ENCODE data around the gene PRKRIP1. TPM values are rescaled to one million over a fixed set of nuclear protein-coding genes. Genes with fewer than 3 reads are reported as not detected.

Gene PRKRIP1
- total RNA-seq, 1 experiment from 2014 or later, result 35.2 TPM

DNA sequence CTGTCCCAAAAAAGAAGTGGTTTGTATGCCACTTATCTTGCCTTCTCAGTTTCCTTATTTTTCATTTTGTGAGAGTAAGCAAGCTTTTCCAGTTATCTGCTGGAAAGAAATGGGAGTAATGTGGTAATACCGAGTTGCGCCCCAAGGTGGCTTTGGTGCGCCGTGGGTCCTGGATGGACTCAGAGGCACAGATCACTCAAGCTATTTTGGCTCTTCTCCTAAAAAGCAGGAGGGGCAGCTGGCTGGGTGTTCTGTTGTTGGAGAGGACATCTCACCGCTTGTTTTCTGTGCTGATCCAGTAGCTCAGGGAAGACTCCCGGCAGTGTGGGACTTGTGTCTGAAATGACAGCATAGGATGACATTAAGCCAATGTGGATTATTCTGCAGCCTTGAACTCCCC lies 16.4 kb downstream of the PRKRIP1 start:
- Mint-ChIP-seq H3K27me3 (ENCODE audit: insufficient read depth, unreplicated experiment) (no peaks in the 10 kb centered on the region), H3K27ac (ENCODE audit: unreplicated experiment) (no peak overlapping the region), H3K4me1 (ENCODE audit: low read depth, unreplicated experiment) (no peaks in the 10 kb centered on the region), H3K36me3 (ENCODE audit: insufficient read depth, unreplicated experiment) (peaks cover 92% of the 10 kb centered on the region), H3K4me3 (ENCODE audit: unreplicated experiment) (no peak overlapping the region), H3K9me3 (ENCODE audit: unreplicated experiment) (peaks cover 9% of the 10 kb centered on the region)
- ChIA-PET POLR2A (no interaction called here), CTCF (interaction anchor here (0.6 to 1.3 kb wide), 4 partner anchors 8 to 38 kb away, joined by 3 to 6 read pairs (median 5); partner anchors contain the start of gene ORAI2)
- DNase-seq, result peak in 1 of 2 experiments; percentile 55
- peaks cover 4% of the 10 kb centered on the region; the same call in 1 of the 2 replicates for H3K36me3 ChIP-seq (ENCODE audit: control insufficient read depth, insufficient read depth, low read length)
- TF ChIP-seq, protein P1, sequence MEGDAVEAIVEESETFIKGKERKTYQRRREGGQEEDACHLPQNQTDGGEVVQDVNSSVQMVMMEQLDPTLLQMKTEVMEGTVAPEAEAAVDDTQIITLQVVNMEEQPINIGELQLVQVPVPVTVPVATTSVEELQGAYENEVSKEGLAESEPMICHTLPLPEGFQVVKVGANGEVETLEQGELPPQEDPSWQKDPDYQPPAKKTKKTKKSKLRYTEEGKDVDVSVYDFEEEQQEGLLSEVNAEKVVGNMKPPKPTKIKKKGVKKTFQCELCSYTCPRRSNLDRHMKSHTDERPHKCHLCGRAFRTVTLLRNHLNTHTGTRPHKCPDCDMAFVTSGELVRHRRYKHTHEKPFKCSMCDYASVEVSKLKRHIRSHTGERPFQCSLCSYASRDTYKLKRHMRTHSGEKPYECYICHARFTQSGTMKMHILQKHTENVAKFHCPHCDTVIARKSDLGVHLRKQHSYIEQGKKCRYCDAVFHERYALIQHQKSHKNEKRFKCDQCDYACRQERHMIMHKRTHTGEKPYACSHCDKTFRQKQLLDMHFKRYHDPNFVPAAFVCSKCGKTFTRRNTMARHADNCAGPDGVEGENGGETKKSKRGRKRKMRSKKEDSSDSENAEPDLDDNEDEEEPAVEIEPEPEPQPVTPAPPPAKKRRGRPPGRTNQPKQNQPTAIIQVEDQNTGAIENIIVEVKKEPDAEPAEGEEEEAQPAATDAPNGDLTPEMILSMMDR (IDR thresholded peaks at IDR 0.05; ENCODE audit: insufficient read depth in 1 of 2, low read depth in 1 of 2, low read length in 1 of 2, severe bottlenecking in 1 of 2, unreplicated experiment in 1 of 2), result peak; percentile 32 to 43
- H3K4me3 ChIP-seq (ENCODE audit: low read depth, low read length), result no peak overlapping the region
- intact Hi-C loops (cut with micrococcal nuclease; ENCODE audit: unreplicated experiment), result loop anchor here (2.0 kb wide), 1 partner anchor 38 kb away; no protein-coding TSS in a partner anchor
- H3K9me3 ChIP-seq, result no peaks in the 10 kb centered on the region
- BruUV-seq (replicated peaks), result no TSS peak
- no peaks in the 10 kb centered on the region for H3K27me3 ChIP-seq (replicated peaks; ENCODE audit: control insufficient read depth, insufficient read depth, low read length)
- H3K4me1 ChIP-seq, result no peaks in the 10 kb centered on the region

- H3K36me3 Mint-ChIP-seq (ENCODE audit: insufficient read depth, unreplicated experiment), result peaks cover 87% of the 10 kb centered on the region
- no peak for DNase-seq
- H3K9me3 Mint-ChIP-seq (ENCODE audit: unreplicated experiment), result peaks cover 9% of the 10 kb centered on the region
- CTCF ChIA-PET, result interaction anchor here (1.0 to 1.3 kb wide), 2 partner anchors 9 to 21 kb away, joined by 5 to 6 read pairs; partner anchors contain the start of gene ORAI2
- POLR2A ChIA-PET, result no interaction called here
- no peak overlapping the region for H3K4me3 ChIP-seq (ENCODE audit: low read depth, low read length)
- no peak overlapping the region for H3K27ac Mint-ChIP-seq (ENCODE audit: unreplicated experiment)
- no TSS peak for BruUV-seq (replicated peaks)
- intact Hi-C loops (cut with micrococcal nuclease; ENCODE audit: unreplicated experiment), result loop anchor here (2.0 kb wide), 1 partner anchor 38 kb away; no protein-coding TSS in a partner anchor
- H3K36me3 ChIP-seq (ENCODE audit: control insufficient read depth, insufficient read depth, low read length), result peaks cover 4% of the 10 kb centered on the region; the same call in 1 of the 2 replicates
- H3K4me1 ChIP-seq, result no peaks in the 10 kb centered on the region
- no peak overlapping the region for H3K4me3 Mint-ChIP-seq (ENCODE audit: unreplicated experiment)
- H3K27me3 ChIP-seq (replicated peaks; ENCODE audit: control insufficient read depth, insufficient read depth, low read length), result no peaks in the 10 kb centered on the region
- H3K27me3 Mint-ChIP-seq (ENCODE audit: insufficient read depth, unreplicated experiment), result no peaks in the 10 kb centered on the region
- TF ChIP-seq, protein P1 (IDR thresholded peaks at IDR 0.05; ENCODE audit: insufficient read depth in 1 of 2, low read depth in 1 of 2, low read length in 1 of 2, severe bottlenecking in 1 of 2, unreplicated experiment in 1 of 2), result no peak
- no peaks in the 10 kb centered on the region for H3K4me1 Mint-ChIP-seq (ENCODE audit: low read depth, unreplicated experiment)
- no peaks in the 10 kb centered on the region for H3K9me3 ChIP-seq
These were observed 16.9 kb downstream of the PRKRIP1 start for GRCh38 chr7:102413091-102413490.

GRCh38 chr7:102413611-102414010 lies 17.4 kb downstream of the PRKRIP1 start:
- Histone ChIP-seq H3K36me3 (ENCODE audit: control insufficient read depth, insufficient read depth, low read length) (peaks cover 3% of the 10 kb centered on the region; the same call in 1 of the 2 replicates), H3K4me3 (ENCODE audit: low read depth, low read length) (no peak overlapping the region), H3K4me1 (no peaks in the 10 kb centered on the region), H3K9me3 (no peaks in the 10 kb centered on the region), H3K27me3 (replicated peaks; ENCODE audit: control insufficient read depth, insufficient read depth, low read length) (no peaks in the 10 kb centered on the region)
- Mint-ChIP-seq H3K27me3 (ENCODE audit: insufficient read depth, unreplicated experiment) (no peaks in the 10 kb centered on the region), H3K4me3 (ENCODE audit: unreplicated experiment) (no peak overlapping the region), H3K4me1 (ENCODE audit: low read depth, unreplicated experiment) (no peaks in the 10 kb centered on the region), H3K27ac (ENCODE audit: unreplicated experiment) (no peak overlapping the region), H3K36me3 (ENCODE audit: insufficient read depth, unreplicated experiment) (peaks cover 87% of the 10 kb centered on the region), H3K9me3 (ENCODE audit: unreplicated experiment) (peaks cover 9% of the 10 kb centered on the region)
- intact Hi-C loops (cut with micrococcal nuclease; ENCODE audit: unreplicated experiment), result loop anchor here (2.0 kb wide), 1 partner anchor 37 kb away; no protein-coding TSS in a partner anchor
- ChIA-PET CTCF (interaction anchor here (1.3 kb wide), 1 partner anchor 9 kb away, joined by 5 read pairs; no protein-coding TSS in a partner anchor), POLR2A (no interaction called here)
- TF ChIP-seq, protein P1 (IDR thresholded peaks at IDR 0.05; ENCODE audit: insufficient read depth in 1 of 2, low read depth in 1 of 2, low read length in 1 of 2, severe bottlenecking in 1 of 2, unreplicated experiment in 1 of 2), result no peak
- no TSS peak for BruUV-seq (replicated peaks)
- DNase-seq, result no peak
